GM20000 (cell line): ENCODE data around the gene MAGEB3.

Experiments used
- DNase-seq: peaks from one replicate; pipeline ENCODE4 v3.0.0; 2012; ENCODE audit warnings: low spot score
- TF ChIP-seq, protein P1 (sequence below): IDR thresholded peaks from 2 replicates; pipeline ENCODE4 v1.5.1; 2012; ENCODE audit warnings: mild to moderate bottlenecking, control low read depth; ENCODE audit errors: extremely low read depth, missing control alignments

The MAGEB3 gene

DNA sequence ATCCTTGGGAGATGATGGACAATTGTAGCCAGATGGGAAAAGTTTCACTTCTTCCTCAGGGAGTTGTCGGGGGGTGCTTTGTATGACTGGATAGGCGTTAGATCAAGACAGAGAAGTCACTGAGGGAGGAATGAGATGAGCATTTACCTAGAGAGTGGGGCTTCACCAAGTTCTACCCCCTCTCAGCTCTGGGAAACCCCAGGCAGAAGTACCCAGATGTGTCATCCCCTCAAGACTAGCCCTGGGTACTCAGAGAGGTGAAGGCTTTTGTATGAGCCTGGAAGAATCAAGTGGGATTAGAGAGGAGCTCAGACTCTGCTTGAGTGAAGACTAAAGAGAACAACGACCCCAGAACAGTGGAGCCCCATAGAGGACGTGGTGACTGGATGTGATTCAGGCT is 18.4 kb downstream of the MAGEB3 start:
- peak; percentile 5 for DNase-seq
- TF ChIP-seq, protein P1, sequence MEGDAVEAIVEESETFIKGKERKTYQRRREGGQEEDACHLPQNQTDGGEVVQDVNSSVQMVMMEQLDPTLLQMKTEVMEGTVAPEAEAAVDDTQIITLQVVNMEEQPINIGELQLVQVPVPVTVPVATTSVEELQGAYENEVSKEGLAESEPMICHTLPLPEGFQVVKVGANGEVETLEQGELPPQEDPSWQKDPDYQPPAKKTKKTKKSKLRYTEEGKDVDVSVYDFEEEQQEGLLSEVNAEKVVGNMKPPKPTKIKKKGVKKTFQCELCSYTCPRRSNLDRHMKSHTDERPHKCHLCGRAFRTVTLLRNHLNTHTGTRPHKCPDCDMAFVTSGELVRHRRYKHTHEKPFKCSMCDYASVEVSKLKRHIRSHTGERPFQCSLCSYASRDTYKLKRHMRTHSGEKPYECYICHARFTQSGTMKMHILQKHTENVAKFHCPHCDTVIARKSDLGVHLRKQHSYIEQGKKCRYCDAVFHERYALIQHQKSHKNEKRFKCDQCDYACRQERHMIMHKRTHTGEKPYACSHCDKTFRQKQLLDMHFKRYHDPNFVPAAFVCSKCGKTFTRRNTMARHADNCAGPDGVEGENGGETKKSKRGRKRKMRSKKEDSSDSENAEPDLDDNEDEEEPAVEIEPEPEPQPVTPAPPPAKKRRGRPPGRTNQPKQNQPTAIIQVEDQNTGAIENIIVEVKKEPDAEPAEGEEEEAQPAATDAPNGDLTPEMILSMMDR: no peak

DNA sequence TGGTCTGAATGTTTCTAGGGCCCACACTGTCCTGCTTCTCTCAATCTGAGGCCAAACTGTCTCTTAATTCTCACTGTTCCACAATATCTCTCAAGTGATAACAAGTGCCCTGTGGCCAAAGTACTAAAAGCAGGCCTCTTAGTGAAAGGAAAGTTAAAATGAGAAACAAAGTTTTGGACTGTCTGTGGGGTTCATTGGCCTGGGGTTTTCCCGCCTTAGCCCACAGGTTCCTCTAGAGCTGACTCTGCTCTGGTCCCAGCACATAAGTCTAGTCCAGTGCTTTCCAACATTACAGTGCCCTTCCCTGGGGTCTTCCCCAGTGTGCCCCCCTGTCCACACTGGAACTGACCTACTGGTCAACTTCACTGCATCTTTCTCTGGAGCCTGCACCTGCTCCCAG is 22.8 kb downstream of the MAGEB3 start:
- peak; percentile 11 for DNase-seq
- TF ChIP-seq, protein P1: no peak

DNA sequence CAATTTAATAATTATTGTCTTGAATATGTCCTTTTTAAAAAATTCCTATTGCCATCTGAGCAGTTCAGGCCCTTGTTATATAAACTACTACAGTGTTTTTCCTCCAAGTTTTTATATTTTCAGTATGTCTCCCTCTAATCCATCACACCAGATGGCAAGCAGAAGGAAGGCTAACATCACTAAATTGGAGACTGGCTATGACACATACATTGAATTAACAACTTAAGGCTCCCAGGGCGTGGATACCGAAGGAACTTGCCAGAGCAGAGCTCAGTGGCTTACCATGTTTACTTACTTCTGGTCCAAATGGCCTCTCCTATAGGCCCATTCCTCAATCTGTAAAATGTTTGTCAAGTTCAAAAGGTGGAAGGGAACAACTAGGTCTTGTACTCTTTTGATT is 29.5 kb downstream of the MAGEB3 start:
- TF ChIP-seq, protein P1: no peak
- no peak for DNase-seq

- DNase-seq: no peak
- TF ChIP-seq, protein P1: no peak
Measured at GRCh38 chrX:30261012-30261411, 30.6 kb downstream of the MAGEB3 start.

DNA sequence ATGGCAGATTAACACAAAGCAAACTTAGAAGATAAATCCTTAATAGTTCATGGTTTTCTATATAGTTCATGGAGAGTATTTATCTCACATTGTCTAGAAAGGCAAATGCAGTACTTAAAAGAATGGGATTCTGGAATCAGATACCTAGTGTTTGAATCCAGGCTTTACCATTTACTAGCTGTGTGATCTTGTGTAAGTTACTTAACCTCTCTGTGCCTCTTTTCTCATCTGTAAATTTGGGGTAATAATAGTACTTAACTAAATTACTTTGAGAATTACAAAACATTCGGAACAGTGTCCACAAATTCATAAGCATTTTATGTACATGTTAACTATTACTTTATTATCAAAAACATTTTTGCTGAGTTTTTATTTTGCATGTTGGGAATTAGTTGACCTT is 32.3 kb downstream of the MAGEB3 start:
- DNase-seq: no peak
- TF ChIP-seq, protein P1: no peak

DNA sequence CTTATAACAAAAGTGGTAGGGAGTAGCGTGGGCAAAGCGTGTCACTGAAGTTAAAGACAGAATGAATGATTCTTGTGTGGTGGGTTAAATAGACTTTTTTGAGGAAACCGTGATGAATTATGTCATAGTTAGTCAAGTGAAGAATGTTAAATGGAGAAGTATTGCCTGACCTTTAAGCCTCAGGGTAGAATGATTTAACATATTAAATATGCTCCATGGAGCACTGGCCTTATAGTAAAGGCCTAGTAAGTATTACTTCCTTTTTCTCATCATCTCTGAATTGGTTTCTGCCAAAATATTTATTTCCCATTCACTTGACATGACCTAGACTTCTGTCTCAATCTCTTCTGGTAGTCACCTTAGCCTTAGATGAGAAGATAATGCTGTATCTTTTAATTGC is 40.2 kb downstream of the MAGEB3 start:
- TF ChIP-seq, protein P1: no peak
- DNase-seq: no peak

DNA sequence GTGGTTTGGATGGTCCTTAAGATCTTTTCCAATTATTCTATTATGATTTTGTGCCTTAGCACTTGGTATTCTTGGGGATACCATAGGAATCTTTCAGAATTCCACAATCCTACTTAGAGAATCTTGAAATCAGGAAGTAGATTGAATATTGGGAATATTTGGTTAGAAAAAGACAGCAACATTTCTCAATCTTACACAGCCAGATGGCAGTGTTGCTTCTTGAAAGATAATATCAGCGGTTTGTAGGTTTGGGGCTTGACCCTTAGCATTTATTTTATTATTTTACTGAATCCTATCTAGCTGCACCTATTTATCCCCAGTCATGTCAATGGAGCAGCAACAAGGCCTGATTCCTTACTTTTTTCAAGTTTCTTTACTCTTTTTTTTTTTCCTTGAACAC is 45.0 kb downstream of the MAGEB3 start:
- DNase-seq: no peak
- TF ChIP-seq, protein P1: no peak
